DOHH2 (cell line): ENCODE results near the gene METTL23.

Source experiments
- H3F3A ChIP-seq: fragments of 200-600 bp; sonication (generic), shearing (Covaris generic); 2 replicates; pipeline ENCODE4 v1.6.0; 2016; ENCODE audit warnings: antibody characterized with exemption, mild to moderate bottlenecking; ENCODE audit not compliant: control insufficient read depth, insufficient read depth
- H3K27ac ChIP-seq: fragments of 200-600 bp; sonication (generic); 2 replicates; pipeline ENCODE4 v1.5.1; 2014; ENCODE audit warnings: low read depth, mild to moderate bottlenecking, low read length, moderate library complexity
- H3K27me3 ChIP-seq: fragments of 200-600 bp; sonication (generic); 2 replicates; pipeline ENCODE4 v1.6.1; 2014; ENCODE audit warnings: mild to moderate bottlenecking, low read length, mixed read lengths; ENCODE audit not compliant: control insufficient read depth
- H3K36me3 ChIP-seq: fragments of 200-600 bp; sonication (generic); 2 replicates; pipeline ENCODE4 v1.6.1; 2014; ENCODE audit warnings: mild to moderate bottlenecking, low read length, moderate library complexity, mixed read lengths; ENCODE audit not compliant: control insufficient read depth
- H3K4me1 ChIP-seq: fragments of 200-600 bp; sonication (generic); 2 replicates; pipeline ENCODE4 v1.6.1; 2014; ENCODE audit warnings: mild to moderate bottlenecking, low read length, mixed read lengths; ENCODE audit not compliant: control insufficient read depth
- H3K4me2 ChIP-seq: fragments of 200-600 bp; sonication (generic); 2 replicates; pipeline ENCODE4 v1.6.0; 2014; ENCODE audit warnings: mild to moderate bottlenecking, low read length, moderate library complexity
- H3K4me3 ChIP-seq: fragments of 200-600 bp; sonication (generic); 2 replicates; pipeline ENCODE4 v1.5.1; 2014; ENCODE audit warnings: mild to moderate bottlenecking, low read length, mixed read lengths
- H3K79me2 ChIP-seq: fragments of 200-600 bp; sonication (generic); 2 replicates; pipeline ENCODE4 v1.6.1; 2014; ENCODE audit warnings: mild to moderate bottlenecking, low read length, mixed read lengths; ENCODE audit not compliant: control insufficient read depth
- H3K9me2 ChIP-seq: fragments of 200-600 bp; sonication (generic); replicated peaks from 2 replicates; pipeline ENCODE4 v1.6.1; 2014; ENCODE audit warnings: mild to moderate bottlenecking, low read length, mixed read lengths; ENCODE audit not compliant: control insufficient read depth
- H3K9me3 ChIP-seq: fragments of 200-600 bp; sonication (generic); 2 replicates; pipeline ENCODE4 v1.6.1; 2014; ENCODE audit warnings: antibody characterized with exemption, low read length, mixed read lengths; ENCODE audit not compliant: control insufficient read depth, insufficient read depth
- H4K20me1 ChIP-seq: fragments of 200-600 bp; sonication (generic); 2 replicates; pipeline ENCODE4 v1.6.0; 2014; ENCODE audit warnings: low read depth, mild to moderate bottlenecking, antibody characterized with exemption, low read length, moderate library complexity; ENCODE audit not compliant: control insufficient read depth, insufficient read depth
- CTCF ChIP-seq: fragments of 200-600 bp; sonication (generic); IDR thresholded peaks from one replicate; pipeline ENCODE4 v1.5.1; 2014; ENCODE audit warnings: antibody characterized with exemption, mild to moderate bottlenecking, low read depth, low read length; ENCODE audit not compliant: poor library complexity, severe bottlenecking
- EZH2phosphoT487 ChIP-seq: fragments of 200-600 bp; sonication (generic); IDR thresholded peaks from 2 replicates; pipeline ENCODE4 v1.6.1; 2017; ENCODE audit warnings: borderline replicate concordance, mild to moderate bottlenecking, antibody characterized with exemption, low read length, moderate library complexity, mixed read lengths

Gene METTL23

GRCh38 chr17:76714822-76715495 lies 11.7 kb upstream of the METTL23 start:
- H3K4me3 ChIP-seq, result no peak overlapping the region
- H3K9me3 ChIP-seq, result no peaks in the 10 kb centered on the region
- peaks cover 60% of the 10 kb centered on the region for H3K36me3 ChIP-seq
- peaks cover 18% of the 10 kb centered on the region for H3K4me1 ChIP-seq
- no peaks in the 10 kb centered on the region for H3K9me2 ChIP-seq
- H3K79me2 ChIP-seq, result no peaks in the 10 kb centered on the region
- H3F3A ChIP-seq, result peaks cover 7% of the 10 kb centered on the region
- TF ChIP-seq EZH2phosphoT487, result no peak
- peak; percentile 78 for TF ChIP-seq CTCF
- peaks cover 9% of the 10 kb centered on the region for H3K27me3 ChIP-seq
- H3K4me2 ChIP-seq, result peak overlapping the region; percentile 5; the same call in 1 of the 2 replicates
- H4K20me1 ChIP-seq, result no peaks in the 10 kb centered on the region
- no peak overlapping the region for H3K27ac ChIP-seq

GRCh38 chr17:76715496-76715830 lies 11.2 kb upstream of the METTL23 start:
- H3K79me2 ChIP-seq, result no peaks in the 10 kb centered on the region
- peaks cover 5% of the 10 kb centered on the region; the same call in 1 of the 2 replicates for H3K27me3 ChIP-seq
- peaks cover 7% of the 10 kb centered on the region for H3F3A ChIP-seq
- no peaks in the 10 kb centered on the region for H3K9me2 ChIP-seq
- H4K20me1 ChIP-seq, result no peaks in the 10 kb centered on the region
- H3K9me3 ChIP-seq, result no peaks in the 10 kb centered on the region
- H3K36me3 ChIP-seq, result peaks cover 65% of the 10 kb centered on the region
- peaks cover 14% of the 10 kb centered on the region for H3K4me1 ChIP-seq
- H3K4me3 ChIP-seq, result no peak overlapping the region
- H3K4me2 ChIP-seq, result peak overlapping the region; percentile 5; the same call in 1 of the 2 replicates
- no peak overlapping the region for H3K27ac ChIP-seq
- TF ChIP-seq CTCF, result no peak
- no peak for TF ChIP-seq EZH2phosphoT487

- H3K9me2 ChIP-seq, result no peaks in the 10 kb centered on the region
- H3K4me3 ChIP-seq, result no peak overlapping the region
- H3K4me2 ChIP-seq, result no peak overlapping the region
- H3K79me2 ChIP-seq, result no peaks in the 10 kb centered on the region
- peaks cover 2% of the 10 kb centered on the region; the same call in 1 of the 2 replicates for H3K27me3 ChIP-seq
- no peaks in the 10 kb centered on the region for H3K9me3 ChIP-seq
- TF ChIP-seq EZH2phosphoT487 (no peak), CTCF (no peak)
- peaks cover 11% of the 10 kb centered on the region for H3K4me1 ChIP-seq
- peaks cover 73% of the 10 kb centered on the region for H3K36me3 ChIP-seq
- no peak overlapping the region for H3K27ac ChIP-seq
- H4K20me1 ChIP-seq, result no peaks in the 10 kb centered on the region
- H3F3A ChIP-seq, result peaks cover 7% of the 10 kb centered on the region
Measured at GRCh38 chr17:76716146-76716838, 10.3 kb upstream of the METTL23 start.
